Thymus (tissue), 11 donors: ENCODE data around the gene CSNK1A1. TPM values are rescaled to one million over a fixed set of nuclear protein-coding genes. Genes with fewer than 3 reads are reported as not detected.

ENCODE experiments used
- DNase-seq, 9 donors: peaks; one replicate each; pipeline ENCODE4 v3.0.0-alpha.2; 2013; ENCODE audit warnings: low spot score in 9 of 9, low read depth in 6 of 9, missing footprints in 1 of 9
- H3K27ac ChIP-seq, 2 donors: one replicate each; pipeline ENCODE4 v1.5.1; 2013; ENCODE audit warnings: control low read depth in 1 of 2, low read depth in 1 of 2, low read length in 1 of 2, mild to moderate bottlenecking in 1 of 2, moderate library complexity in 1 of 2
- H3K27me3 ChIP-seq, 2 donors: one replicate each; pipeline ENCODE4 v1.5.1; 2013; ENCODE audit warnings: low read length in 1 of 2; ENCODE audit not compliant: control insufficient read depth in 2 of 2, insufficient read depth in 1 of 2
- H3K36me3 ChIP-seq, 2 donors: one replicate each; pipeline ENCODE4 v1.5.1; 2013; ENCODE audit warnings: low read length in 1 of 2, mild to moderate bottlenecking in 1 of 2, moderate library complexity in 1 of 2; ENCODE audit not compliant: control insufficient read depth in 2 of 2, insufficient read depth in 2 of 2
- H3K4me1 ChIP-seq, 2 donors: one replicate each; pipeline ENCODE4 v1.5.1; 2013; ENCODE audit warnings: low read length in 2 of 2; ENCODE audit not compliant: control insufficient read depth in 2 of 2, insufficient read depth in 2 of 2
- H3K4me3 ChIP-seq, 2 donors: one replicate each; pipeline ENCODE4 v1.5.1; 2013; ENCODE audit warnings: low read length in 2 of 2, control low read depth in 1 of 2, mild to moderate bottlenecking in 1 of 2
- H3K9me3 ChIP-seq, 2 donors: one replicate each; pipeline ENCODE4 v1.5.1; 2013; ENCODE audit warnings: low read length in 1 of 2, mild to moderate bottlenecking in 1 of 2; ENCODE audit not compliant: control insufficient read depth in 2 of 2, insufficient read depth in 1 of 2
- WGBS: extraction: QIAGEN DNeasy Blood & Tissue Kit; methylation state at CpG from one replicate; pipeline ENCODE4 v1.1.7; 2013; 5-methylcytosine and 5-hydroxymethylcytosine counted together
- polyA plus RNA-seq: library from polyadenylated mRNA; stranded (reverse); fragments of 200-250 nt; gene quantifications from one replicate; pipeline ENCODE4 v1.2.3, GENCODE V29; 2013
- total RNA-seq: library from RNA; stranded (reverse); fragments of 120-200 nt; gene quantifications from one replicate; pipeline ENCODE4 v1.2.4, GENCODE V29; 2013
- donor health status: healthy.

The CSNK1A1 gene
- total and polyA plus RNA-seq, 2 donors, result 91.6 to 171 TPM

DNA sequence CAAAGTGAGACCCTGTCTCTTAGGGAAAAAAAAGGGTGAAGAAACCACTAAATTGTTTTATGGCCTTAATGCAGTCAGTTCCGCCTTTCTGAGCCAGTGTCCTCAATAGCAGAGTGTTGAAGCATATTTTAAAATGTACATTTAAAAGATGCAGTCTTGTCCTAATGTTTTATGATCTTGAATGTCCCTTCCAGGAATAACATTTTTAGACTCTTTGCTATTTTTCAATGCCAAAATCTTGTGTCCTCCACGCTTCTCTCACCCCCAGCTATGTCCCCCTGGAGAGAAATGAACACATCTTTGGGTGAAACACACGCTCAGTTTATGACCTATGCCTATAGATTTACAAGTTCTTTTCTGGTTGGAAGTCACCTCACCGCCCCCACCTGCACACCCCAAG is 69.8 kb downstream of the CSNK1A1 start:
- no peak overlapping the region for H3K4me3 ChIP-seq
- no peaks in the 10 kb centered on the region for H3K36me3 ChIP-seq
- no peak overlapping the region for H3K27ac ChIP-seq
- H3K9me3 ChIP-seq, result no peaks in the 10 kb centered on the region
- DNase-seq, result no peak
- 97% methylated on average over 4 of the region's 4 CpGs for WGBS
- H3K27me3 ChIP-seq, result no peaks in the 10 kb centered on the region
- peaks cover 0 to 8% of the 10 kb centered on the region in 2 donors for H3K4me1 ChIP-seq

DNA sequence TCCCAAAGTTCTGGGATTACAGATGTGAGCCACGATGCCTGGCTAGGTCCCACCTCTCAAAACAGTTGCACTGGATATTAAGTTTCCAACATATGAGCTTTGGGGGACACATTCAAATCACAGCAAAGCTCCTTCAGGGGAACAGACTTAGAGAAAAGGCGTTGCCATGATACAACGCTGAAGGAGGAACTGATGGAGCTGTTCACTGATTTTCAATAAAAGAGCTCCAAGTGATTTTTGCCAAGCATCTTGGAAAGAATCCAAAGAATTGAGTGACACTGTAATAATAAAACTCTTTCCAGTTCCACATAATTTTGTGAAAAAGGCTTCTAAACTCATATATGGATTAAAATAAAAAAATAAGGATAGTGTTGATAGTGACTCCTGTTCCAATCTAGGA is 72.5 kb downstream of the CSNK1A1 start:
- Histone ChIP-seq H3K4me3 (no peak overlapping the region), H3K4me1 (no peaks in the 10 kb centered on the region), H3K27me3 (no peaks in the 10 kb centered on the region), H3K27ac (no peak overlapping the region), H3K36me3 (no peaks in the 10 kb centered on the region), H3K9me3 (no peaks in the 10 kb centered on the region)
- 91% methylated on average over 3 of the region's 3 CpGs for WGBS
- no peak for DNase-seq

DNA sequence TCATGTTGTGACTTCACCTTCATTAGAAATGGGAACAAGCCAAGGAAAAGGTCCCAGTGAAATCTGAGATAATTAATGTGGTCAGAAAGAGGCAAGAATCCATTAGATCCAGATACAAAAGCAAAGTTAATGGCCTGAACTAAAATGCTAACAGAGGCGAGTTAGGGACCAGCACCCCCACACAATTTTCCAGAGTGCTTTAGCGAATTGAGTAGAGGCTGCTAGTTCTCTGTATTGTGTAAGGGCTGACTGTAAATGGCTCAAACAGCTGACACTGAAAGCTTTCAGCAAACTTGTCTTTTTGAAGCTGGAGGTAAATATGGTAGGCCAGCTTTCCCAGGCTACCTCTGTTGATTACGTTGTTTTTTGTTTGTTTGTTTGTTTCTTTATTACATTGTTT is 75.5 kb downstream of the CSNK1A1 start:
- H3K27ac ChIP-seq, result no peak overlapping the region
- no peak for DNase-seq

DNA sequence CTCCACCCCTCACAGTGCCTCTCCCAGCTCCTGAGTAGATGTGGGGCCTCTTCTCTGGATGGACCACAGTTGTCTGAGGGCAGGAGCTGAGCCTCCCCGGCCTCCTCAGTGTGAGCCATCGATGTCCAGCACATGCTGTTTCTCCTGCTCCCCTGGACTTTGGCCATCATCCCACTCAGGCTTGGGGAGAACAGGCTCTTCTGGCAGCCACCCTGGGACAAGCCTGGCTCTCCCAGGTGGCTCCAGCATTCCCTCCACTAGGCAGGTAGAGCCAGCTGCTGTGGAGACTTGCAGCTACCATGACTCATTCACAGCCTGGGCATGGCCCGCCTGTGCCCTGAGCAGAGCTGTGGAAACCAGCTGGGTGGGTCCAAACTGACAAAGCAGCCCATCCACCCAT is 77.0 kb downstream of the CSNK1A1 start:
- no peak overlapping the region for H3K27ac ChIP-seq
- 98% methylated on average over 3 of the region's 3 CpGs for WGBS

More for the DNA sequence above, 75.5 kb downstream of the CSNK1A1 start:
- H3K9me3 ChIP-seq, result no peaks in the 10 kb centered on the region
- H3K27me3 ChIP-seq, result no peaks in the 10 kb centered on the region
- no peak overlapping the region for H3K4me3 ChIP-seq
- H3K36me3 ChIP-seq, result no peaks in the 10 kb centered on the region
- no peaks in the 10 kb centered on the region for H3K4me1 ChIP-seq
- 97% methylated on average over 3 of the region's 3 CpGs for WGBS

DNA sequence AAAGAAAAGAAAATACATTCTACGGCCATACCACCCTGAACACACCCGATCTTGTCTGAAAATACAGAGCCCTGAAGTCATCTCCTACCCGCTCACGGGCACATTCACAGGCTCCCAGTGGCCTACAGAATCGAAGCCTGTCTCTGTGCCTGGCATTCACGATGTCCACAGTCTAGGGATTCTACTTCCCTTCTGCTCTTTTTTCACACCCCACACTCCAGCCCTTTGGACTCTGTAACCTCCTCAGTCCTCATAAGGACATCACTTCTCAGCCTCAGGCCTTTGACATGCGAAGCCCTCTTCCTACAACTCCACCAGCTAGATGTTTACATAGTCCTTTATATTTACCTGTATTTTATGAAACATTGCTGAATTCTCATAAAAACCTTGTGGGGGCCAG is 77.8 kb downstream of the CSNK1A1 start:
- H3K4me1 ChIP-seq, result no peaks in the 10 kb centered on the region

More for the DNA sequence above, 77.0 kb downstream of the CSNK1A1 start:
- Histone ChIP-seq H3K4me1 (no peaks in the 10 kb centered on the region), H3K9me3 (no peaks in the 10 kb centered on the region), H3K27me3 (no peaks in the 10 kb centered on the region), H3K4me3 (no peak overlapping the region), H3K36me3 (no peaks in the 10 kb centered on the region)
- no peak for DNase-seq

DNA sequence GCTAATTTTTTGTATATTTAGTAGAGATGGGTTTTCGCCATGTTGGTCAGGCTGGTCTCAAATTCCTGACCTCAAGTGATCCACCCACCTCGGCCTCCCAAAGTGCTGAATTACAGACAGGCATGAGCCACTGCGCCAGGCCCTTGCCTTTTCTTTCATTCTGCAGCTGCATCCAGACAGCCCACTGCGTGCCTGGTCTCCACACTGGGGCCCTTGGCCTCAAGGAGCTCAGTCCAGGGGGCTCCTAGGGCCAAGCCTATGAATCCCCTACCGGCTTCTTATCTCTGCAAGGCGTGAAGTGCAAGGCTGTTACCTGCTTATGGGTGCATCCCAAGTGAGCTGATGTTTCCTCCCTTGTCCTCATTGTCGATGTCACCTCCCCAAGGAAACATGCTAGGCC is 78.8 kb downstream of the CSNK1A1 start:
- no peak for DNase-seq

More for the DNA sequence above, 77.8 kb downstream of the CSNK1A1 start:
- Histone ChIP-seq H3K4me3 (no peak overlapping the region), H3K9me3 (no peaks in the 10 kb centered on the region), H3K27me3 (no peaks in the 10 kb centered on the region), H3K27ac (no peak overlapping the region), H3K36me3 (no peaks in the 10 kb centered on the region)
- WGBS, result 98% methylated on average over 7 of the region's 7 CpGs
- DNase-seq, result no peak

DNA sequence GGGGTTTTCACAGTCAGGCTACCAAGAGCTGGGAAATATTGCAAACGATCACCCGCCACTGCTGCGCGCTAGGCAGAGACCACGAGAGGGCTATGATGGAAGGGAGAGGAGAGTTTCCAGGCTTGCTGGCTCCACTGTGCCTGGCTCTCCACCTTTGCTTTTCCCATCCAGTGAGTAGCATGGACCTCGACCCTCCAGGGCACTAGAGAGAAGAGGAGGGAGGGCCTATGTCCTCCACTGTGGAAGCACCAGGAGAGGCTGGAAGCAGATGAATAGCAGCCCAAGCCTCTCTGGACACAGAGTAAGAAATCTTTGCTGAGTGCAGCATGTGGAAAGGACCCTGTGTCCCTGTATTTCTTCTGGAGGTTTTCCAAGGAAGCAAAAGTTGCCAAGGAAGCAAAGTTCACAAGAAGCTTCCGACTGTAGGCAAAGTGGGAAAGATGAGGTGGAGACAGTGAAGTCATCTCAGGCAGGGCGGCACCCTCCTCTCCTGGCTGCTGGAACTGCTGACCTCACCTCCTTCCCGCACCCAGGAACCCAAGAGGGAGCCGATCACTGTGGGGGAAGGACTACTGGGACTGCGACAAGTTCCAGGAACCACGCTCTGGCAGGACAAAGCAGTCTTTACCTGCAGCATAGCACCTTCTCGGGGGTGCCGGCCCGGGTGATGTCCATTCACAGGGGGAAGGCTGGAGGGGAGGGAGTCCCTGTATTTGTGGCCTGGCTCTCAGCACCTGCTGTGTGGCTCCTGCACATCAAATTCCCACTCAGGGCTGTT is 79.6 kb downstream of the CSNK1A1 start:
- H3K4me1 ChIP-seq, result no peaks in the 10 kb centered on the region
- no peaks in the 10 kb centered on the region for H3K27me3 ChIP-seq
- no peak overlapping the region for H3K27ac ChIP-seq
- H3K4me3 ChIP-seq, result no peak overlapping the region
- 92% methylated on average over 15 of the region's 15 CpGs for WGBS
- no peaks in the 10 kb centered on the region for H3K36me3 ChIP-seq
- H3K9me3 ChIP-seq, result no peaks in the 10 kb centered on the region
- no peak for DNase-seq

More for the DNA sequence above, 78.8 kb downstream of the CSNK1A1 start:
- H3K4me1 ChIP-seq, result no peaks in the 10 kb centered on the region
- H3K27ac ChIP-seq, result no peak overlapping the region
- no peaks in the 10 kb centered on the region for H3K36me3 ChIP-seq
- no peaks in the 10 kb centered on the region for H3K27me3 ChIP-seq
- H3K4me3 ChIP-seq, result no peak overlapping the region
- WGBS, result 97% methylated on average over 7 of the region's 7 CpGs
- no peaks in the 10 kb centered on the region for H3K9me3 ChIP-seq

DNA sequence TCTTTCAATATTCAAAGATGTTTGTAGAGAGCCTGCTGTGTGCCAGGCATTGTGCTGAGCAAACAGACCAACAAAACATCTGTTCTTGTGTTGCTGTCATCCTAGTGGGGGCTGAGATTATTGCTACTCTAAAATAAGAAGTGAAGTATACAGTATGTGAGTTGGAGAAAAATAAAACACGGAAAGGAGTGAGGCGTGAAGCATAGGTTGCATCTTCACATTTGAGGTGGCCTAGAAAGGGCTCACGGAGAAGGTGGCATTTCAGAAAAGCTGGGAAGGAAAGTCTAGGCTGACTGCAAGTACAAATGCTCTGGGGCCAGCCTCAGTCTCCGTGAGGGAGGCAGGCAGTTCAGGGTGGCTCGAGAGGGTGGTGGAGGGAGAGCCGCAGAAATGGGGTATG is 80.3 kb downstream of the CSNK1A1 start:
- Histone ChIP-seq H3K36me3 (no peaks in the 10 kb centered on the region), H3K27me3 (no peaks in the 10 kb centered on the region), H3K9me3 (no peaks in the 10 kb centered on the region), H3K4me1 (no peaks in the 10 kb centered on the region), H3K4me3 (no peak overlapping the region), H3K27ac (no peak overlapping the region)
- 96% methylated on average over 6 of the region's 6 CpGs for WGBS
- DNase-seq, result no peak

DNA sequence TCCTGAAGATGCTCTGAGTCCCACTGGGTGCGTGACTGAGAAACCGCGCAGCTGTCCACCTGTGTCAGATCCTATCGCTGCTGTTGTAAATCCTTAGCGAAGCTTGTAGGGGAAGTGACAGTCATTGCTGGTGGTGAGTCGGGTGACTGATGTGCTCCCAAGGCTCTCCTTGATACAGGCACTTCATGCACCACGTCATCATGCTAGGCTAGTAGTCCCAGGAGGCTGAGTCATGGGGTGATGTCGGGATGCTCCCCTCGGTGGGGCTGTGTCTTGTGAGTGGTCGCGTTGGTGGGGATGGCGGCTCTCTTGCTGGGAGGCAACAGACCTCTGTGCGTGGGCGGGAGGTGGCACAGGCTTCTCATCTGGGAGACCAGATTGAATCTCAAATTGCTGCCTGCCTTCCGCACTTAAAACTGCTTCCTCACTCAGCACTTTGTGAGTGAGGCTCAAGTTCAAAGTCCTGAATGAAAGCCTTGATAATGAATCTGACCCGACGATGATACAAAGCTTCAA is 84.7 kb downstream of the CSNK1A1 start:
- DNase-seq, result no peak
- H3K4me3 ChIP-seq, result no peak overlapping the region
- no peaks in the 10 kb centered on the region for H3K27me3 ChIP-seq
- no peaks in the 10 kb centered on the region for H3K4me1 ChIP-seq
- no peaks in the 10 kb centered on the region for H3K9me3 ChIP-seq
- peak overlapping the region in 1 of 2 donors; percentile 31 for H3K27ac ChIP-seq
- WGBS, result 86% methylated on average over 17 of the region's 17 CpGs
- H3K36me3 ChIP-seq, result no peaks in the 10 kb centered on the region
